ENCODE results near the gene RASEF.

RASEF gene

GRCh38 chr9:82968816-82969215, 94.1 kb downstream of the RASEF start:
- Histone ChIP-seq H3K27me3 (ENCODE audit: insufficient read depth, low read length, poor library complexity) (no peaks in the 10 kb centered on the region), H4K20me1 (ENCODE audit: insufficient read depth, low read length) (no peaks in the 10 kb centered on the region), H3K9ac (ENCODE audit: low read depth, low read length) (no peak overlapping the region), H3K4me3 (ENCODE audit: low read depth in 1 of 2, low read length in 2 of 2) (no peak overlapping the region), H3K4me1 (ENCODE audit: insufficient read depth, low read length) (no peaks in the 10 kb centered on the region), H3K79me2 (ENCODE audit: insufficient read depth, low read length) (no peaks in the 10 kb centered on the region), H3K27ac (ENCODE audit: low read length) (no peak overlapping the region), H3K9me3 (ENCODE audit: insufficient read depth, low read length, severe bottlenecking) (no peaks in the 10 kb centered on the region), H2AFZ (ENCODE audit: low read depth, low read length) (no peak overlapping the region), H3K36me3 (ENCODE audit: insufficient read depth, low read length) (no peaks in the 10 kb centered on the region), H3K4me2 (ENCODE audit: insufficient read depth, low read length) (no peak overlapping the region)
- no peak for TF ChIP-seq EZH2 (IDR thresholded peaks at IDR 0.05; ENCODE audit: borderline replicate concordance, low read depth, low read length, severe bottlenecking)
- no peak for TF ChIP-seq CTCF (IDR thresholded peaks at IDR 0.05; ENCODE audit: borderline replicate concordance, extremely low read depth, low read length, poor library complexity, severe bottlenecking)
- no peak for ATAC-seq (ENCODE audit: insufficient read depth, low read depth)
- DNase-seq, result no peak

- DNase-seq (no peak), ATAC-seq (ENCODE audit: insufficient read depth, low read depth) (no peak)
- H4K20me1 ChIP-seq (ENCODE audit: insufficient read depth, low read length), result no peaks in the 10 kb centered on the region
- H3K9me3 ChIP-seq (ENCODE audit: insufficient read depth, low read length, severe bottlenecking), result no peaks in the 10 kb centered on the region
- no peaks in the 10 kb centered on the region for H3K4me1 ChIP-seq (ENCODE audit: insufficient read depth, low read length)
- TF ChIP-seq EZH2 (IDR thresholded peaks at IDR 0.05; ENCODE audit: borderline replicate concordance, low read depth, low read length, severe bottlenecking) (no peak), CTCF (IDR thresholded peaks at IDR 0.05; ENCODE audit: borderline replicate concordance, extremely low read depth, low read length, poor library complexity, severe bottlenecking) (no peak)
- H3K27ac ChIP-seq (ENCODE audit: low read length), result no peak overlapping the region
- no peak overlapping the region for H3K4me3 ChIP-seq (ENCODE audit: low read depth in 1 of 2, low read length in 2 of 2)
- no peak overlapping the region for H2AFZ ChIP-seq (ENCODE audit: low read depth, low read length)
- H3K27me3 ChIP-seq (ENCODE audit: insufficient read depth, low read length, poor library complexity), result no peaks in the 10 kb centered on the region
- H3K9ac ChIP-seq (ENCODE audit: low read depth, low read length), result no peak overlapping the region
- H3K4me2 ChIP-seq (ENCODE audit: insufficient read depth, low read length), result no peak overlapping the region
- H3K36me3 ChIP-seq (ENCODE audit: insufficient read depth, low read length), result no peaks in the 10 kb centered on the region
- no peaks in the 10 kb centered on the region for H3K79me2 ChIP-seq (ENCODE audit: insufficient read depth, low read length)
Measured at GRCh38 chr9:82968388-82968787, 94.6 kb downstream of the RASEF start.

- H3K4me1 ChIP-seq (ENCODE audit: insufficient read depth, low read length), result no peaks in the 10 kb centered on the region
- H3K4me2 ChIP-seq (ENCODE audit: insufficient read depth, low read length), result no peak overlapping the region
- DNase-seq (peak; percentile 69), ATAC-seq (ENCODE audit: insufficient read depth, low read depth) (peak; percentile 83; the same call in 2 of the 3 replicates)
- no peaks in the 10 kb centered on the region for H3K36me3 ChIP-seq (ENCODE audit: insufficient read depth, low read length)
- H4K20me1 ChIP-seq (ENCODE audit: insufficient read depth, low read length), result no peaks in the 10 kb centered on the region
- TF ChIP-seq EZH2 (IDR thresholded peaks at IDR 0.05; ENCODE audit: borderline replicate concordance, low read depth, low read length, severe bottlenecking) (no peak), CTCF (IDR thresholded peaks at IDR 0.05; ENCODE audit: borderline replicate concordance, extremely low read depth, low read length, poor library complexity, severe bottlenecking) (peak; percentile 87)
- no peak overlapping the region for H3K4me3 ChIP-seq (ENCODE audit: low read depth in 1 of 2, low read length in 2 of 2)
- no peaks in the 10 kb centered on the region for H3K9me3 ChIP-seq (ENCODE audit: insufficient read depth, low read length, severe bottlenecking)
- H3K27me3 ChIP-seq (ENCODE audit: insufficient read depth, low read length, poor library complexity), result no peaks in the 10 kb centered on the region
- H3K27ac ChIP-seq (ENCODE audit: low read length), result no peak overlapping the region
- H2AFZ ChIP-seq (ENCODE audit: low read depth, low read length), result no peak overlapping the region
- H3K9ac ChIP-seq (ENCODE audit: low read depth, low read length), result no peak overlapping the region
- no peaks in the 10 kb centered on the region for H3K79me2 ChIP-seq (ENCODE audit: insufficient read depth, low read length)
Measured at GRCh38 chr9:82961504-82962125, 101.3 kb downstream of the RASEF start.
